Testis (tissue), 2 donors: ENCODE data around the gene STK39.

ENCODE experiments used
- CTCF ChIP-seq, 3 experiments: fragments of 450-650 bp in 2 of 3; fragments of 200-600 bp in 1 of 3; sonication (generic) in 1 of 3; IDR thresholded peaks; one replicate each; pipeline ENCODE4 v1.5.1; 2016 to 2019; ENCODE audit warnings: antibody characterized with exemption in 3 of 3, mild to moderate bottlenecking in 2 of 3, moderate library complexity in 1 of 3
- POLR2A ChIP-seq: fragments of 450-650 bp; IDR thresholded peaks from one replicate; pipeline ENCODE4 v1.6.1; 2017; ENCODE audit warnings: antibody characterized with exemption, mild to moderate bottlenecking, moderate library complexity

GRCh38 chr2:168175469-168175868, 71.9 kb downstream of the STK39 start:
- no peak for TF ChIP-seq CTCF (IDR thresholded peaks at IDR 0.05)
- no peak for TF ChIP-seq POLR2A
